Hippocampal formation (tissue), 2 donors: ENCODE data around the gene PERM1.
"Not testable (repeated sequence)": the region's sequence is repeated elsewhere in the genome, so short reads cannot be mapped to it uniquely, and the experiment has no call there.

Experiments
- DNase-seq, 2 donors: peaks; one replicate each; lab custom pipeline; 2025; lab: John Stamatoyannopoulos, UW

Gene PERM1

DNA sequence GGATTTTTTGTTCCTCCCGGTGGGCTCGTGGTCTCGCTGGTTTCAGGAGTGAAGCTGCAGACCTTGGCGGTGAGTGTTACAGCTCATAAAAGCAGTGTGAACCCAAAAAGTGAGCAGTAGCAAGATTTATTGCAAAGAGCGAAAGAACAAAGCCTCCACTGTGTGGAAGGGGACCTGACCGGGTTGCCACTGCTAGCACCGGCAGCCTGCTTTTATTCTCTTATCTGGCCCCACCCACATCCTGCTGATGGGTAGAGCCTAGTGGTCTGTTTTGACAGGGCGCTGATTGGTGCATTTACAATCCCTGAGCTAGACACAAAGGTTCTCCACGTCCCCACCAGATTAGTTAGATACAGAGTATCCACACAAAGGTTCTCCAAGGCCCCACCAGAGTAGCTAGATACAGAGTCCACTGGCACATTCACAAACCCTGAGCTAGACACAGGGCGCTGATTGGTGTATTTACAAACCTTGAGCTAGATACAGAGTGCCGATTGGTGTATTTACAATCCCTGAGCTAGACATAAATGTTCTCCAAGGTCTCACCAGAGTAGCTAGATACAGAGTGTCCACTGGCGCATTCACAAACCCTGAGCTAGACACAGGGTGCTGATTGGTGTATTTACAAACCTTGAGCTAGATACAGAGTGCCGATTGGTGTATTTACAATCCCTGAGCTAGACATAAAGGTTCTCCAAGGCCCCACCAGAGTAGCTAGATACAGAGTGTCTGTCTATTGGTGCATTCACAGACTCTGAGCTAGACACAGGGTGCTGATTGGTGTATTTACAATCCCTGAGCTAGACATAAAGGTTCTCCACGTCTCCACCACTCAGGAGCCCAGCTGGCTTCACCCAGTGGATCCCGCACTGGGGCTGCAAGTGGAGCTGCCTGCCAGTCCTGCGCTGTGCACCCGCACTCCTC is 35.8 kb upstream of the PERM1 start:
- DNase-seq, result not testable (repeated sequence)

DNA sequence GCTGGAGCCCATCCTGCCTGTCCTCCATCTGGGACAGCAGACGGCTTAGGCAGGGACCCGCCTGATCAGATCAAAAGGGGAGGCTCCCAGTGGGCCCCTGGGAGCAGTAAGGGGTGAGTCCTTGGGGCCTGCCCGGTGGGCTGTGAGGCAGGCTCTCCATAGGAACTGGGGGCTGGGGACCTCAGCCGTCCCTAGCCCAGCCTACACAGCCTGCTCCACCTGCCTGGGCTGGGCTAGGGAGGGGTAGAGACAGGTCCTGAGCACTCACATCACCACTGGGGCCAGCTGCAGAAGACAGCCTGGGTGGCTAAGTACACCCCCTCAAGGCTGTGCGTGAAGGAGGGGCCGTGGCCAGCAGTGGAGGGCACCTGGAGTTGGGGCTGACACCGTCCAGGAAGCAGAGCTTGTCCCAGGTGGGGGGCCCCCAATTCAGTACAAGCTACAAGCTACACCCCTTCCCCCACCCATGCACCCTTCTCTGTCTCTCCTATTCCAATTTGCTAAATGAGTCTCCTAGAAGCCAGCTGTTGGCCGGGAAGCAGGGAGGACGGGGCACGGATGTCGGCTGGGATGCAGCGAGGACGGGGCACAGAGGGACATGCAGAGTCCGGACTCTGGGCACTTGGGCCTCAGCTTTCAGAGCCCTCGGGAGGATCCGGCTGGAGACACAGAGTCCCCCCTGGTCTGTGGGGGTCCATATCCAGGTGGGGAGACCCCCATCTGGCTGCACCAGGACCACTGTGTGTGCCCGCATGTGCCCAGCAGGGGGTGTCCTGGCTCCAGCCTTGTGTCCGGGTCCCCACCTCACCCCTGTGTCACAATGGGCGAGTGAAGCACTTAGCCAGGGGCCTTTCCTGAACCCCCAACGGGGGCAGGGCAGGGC is 33.1 kb upstream of the PERM1 start:
- no peak for DNase-seq

DNA sequence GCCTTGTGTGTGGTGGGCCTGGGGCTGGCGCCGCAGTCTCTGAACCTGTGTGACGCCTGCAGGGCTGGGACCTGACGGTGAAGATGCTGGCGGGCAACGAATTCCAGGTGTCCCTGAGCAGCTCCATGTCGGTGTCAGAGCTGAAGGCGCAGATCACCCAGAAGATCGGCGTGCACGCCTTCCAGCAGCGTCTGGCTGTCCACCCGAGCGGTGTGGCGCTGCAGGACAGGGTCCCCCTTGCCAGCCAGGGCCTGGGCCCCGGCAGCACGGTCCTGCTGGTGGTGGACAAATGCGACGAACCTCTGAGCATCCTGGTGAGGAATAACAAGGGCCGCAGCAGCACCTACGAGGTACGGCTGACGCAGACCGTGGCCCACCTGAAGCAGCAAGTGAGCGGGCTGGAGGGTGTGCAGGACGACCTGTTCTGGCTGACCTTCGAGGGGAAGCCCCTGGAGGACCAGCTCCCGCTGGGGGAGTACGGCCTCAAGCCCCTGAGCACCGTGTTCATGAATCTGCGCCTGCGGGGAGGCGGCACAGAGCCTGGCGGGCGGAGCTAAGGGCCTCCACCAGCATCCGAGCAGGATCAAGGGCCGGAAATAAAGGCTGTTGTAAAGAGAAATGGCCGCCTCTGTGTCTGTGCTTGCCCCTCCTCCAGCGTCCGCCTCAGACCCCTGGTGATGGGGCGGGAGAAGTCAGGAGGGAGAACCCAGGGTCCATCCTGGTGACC is 32.2 kb upstream of the PERM1 start:
- DNase-seq, result no peak

DNA sequence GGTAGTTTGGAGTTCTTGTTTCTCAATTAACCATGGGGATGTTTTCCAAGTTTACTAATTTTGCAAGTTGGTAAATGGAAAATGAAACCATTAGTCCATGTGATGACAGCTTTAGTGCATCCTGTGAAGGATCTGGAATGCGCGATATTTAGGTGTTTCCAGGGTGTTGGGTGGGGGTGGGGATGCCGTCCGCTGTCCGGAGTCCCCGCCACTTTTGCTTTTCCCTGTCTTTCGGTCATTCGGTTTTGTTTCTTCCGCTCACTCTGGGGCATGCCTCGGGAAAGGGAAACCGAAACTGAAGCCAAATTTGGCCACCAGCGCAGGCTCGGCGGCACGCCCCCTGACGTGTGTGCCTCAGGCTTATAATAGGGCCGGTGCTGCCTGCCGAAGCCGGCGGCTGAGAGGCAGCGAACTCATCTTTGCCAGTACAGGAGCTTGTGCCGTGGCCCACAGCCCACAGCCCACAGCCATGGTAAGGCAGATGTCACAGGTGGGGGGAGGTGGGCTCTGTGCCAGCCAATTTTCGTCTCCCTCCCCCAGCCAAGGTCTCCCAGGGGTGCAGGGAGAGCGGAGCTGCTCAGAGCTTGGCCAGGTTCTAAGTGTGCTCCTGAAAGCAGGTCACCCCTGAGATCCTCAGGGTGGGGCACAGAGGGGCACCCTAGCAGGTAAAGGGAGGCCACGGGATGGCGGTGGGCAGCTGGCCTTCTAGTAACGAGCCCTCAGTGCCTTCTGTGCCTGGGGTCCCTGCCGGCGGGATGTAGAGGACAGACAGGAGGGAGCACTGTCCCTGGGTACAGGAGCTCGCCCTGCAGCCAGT is 31.4 kb upstream of the PERM1 start, which contains the start of gene ISG15:
ISG15 (plus strand) TSS at position 393 of the 817 bp plus-strand sequence; CDS start at position 470, 77 bp downstream.
- DNase-seq, result peak; percentile 44 to 70

DNA sequence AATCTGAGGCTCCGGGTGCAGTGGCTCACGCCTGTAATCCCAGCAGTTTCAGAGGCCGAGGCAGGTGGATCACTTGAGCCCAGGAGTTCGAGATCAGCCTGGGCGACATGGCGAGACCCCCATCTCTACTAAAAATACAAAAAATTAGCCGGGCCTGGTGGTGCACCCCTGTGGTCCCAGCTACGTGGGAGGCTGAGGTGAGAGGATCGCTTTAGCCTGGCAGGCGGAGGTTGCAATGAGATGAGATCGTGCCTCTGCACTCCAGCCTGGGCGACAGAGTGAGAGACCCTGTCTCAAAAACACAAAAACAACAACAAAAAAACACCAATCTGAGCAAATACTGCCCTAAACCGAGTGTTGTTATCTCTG is 30.8 kb upstream of the PERM1 start:
- not testable (repeated sequence) for DNase-seq

DNA sequence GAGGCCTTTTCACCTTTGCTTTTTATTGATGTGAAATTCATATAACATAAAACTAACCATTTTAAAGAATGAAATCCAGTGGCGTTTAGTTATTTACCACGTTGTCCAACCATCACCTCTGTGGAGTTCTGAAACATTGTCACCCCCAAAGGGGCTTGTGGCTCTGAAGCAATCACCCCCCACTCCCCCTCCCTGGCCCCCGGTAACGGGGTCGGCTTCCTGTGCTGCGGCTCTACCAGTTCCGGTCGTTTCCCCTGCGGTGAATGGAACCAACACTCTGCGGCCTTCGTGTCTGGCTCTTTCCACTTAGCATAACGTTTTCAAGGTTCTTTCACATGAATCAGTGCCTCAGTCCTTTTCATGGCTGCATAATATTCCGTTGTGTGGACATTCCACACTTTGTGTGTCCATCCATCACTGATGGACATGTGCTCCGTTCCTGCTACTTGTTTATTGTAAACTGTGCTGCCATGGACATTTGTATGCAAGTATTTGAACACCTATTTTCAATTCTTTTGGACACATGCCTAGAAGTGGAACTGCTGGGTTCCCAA is 29.6 kb upstream of the PERM1 start:
- DNase-seq, result no peak

DNA sequence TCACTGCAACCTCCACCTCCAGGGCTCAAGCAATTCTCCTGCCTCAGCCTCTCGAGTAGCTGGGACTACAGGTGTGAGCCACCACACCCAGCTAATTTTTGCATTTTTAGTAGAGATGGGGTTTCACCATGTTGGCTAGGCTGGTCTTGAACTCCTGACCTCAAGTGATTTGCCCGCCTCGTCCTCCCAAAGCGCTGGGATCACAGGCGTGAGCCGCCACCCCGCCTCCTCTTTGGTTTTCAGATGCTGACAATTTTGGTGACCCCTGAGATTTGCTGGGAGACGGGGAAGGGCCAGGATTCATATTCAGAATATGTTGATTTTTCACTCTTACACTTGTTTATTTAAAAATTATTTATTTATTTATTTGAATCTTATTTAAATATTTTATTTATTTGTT is 28.2 kb upstream of the PERM1 start:
- not testable (repeated sequence) for DNase-seq

DNA sequence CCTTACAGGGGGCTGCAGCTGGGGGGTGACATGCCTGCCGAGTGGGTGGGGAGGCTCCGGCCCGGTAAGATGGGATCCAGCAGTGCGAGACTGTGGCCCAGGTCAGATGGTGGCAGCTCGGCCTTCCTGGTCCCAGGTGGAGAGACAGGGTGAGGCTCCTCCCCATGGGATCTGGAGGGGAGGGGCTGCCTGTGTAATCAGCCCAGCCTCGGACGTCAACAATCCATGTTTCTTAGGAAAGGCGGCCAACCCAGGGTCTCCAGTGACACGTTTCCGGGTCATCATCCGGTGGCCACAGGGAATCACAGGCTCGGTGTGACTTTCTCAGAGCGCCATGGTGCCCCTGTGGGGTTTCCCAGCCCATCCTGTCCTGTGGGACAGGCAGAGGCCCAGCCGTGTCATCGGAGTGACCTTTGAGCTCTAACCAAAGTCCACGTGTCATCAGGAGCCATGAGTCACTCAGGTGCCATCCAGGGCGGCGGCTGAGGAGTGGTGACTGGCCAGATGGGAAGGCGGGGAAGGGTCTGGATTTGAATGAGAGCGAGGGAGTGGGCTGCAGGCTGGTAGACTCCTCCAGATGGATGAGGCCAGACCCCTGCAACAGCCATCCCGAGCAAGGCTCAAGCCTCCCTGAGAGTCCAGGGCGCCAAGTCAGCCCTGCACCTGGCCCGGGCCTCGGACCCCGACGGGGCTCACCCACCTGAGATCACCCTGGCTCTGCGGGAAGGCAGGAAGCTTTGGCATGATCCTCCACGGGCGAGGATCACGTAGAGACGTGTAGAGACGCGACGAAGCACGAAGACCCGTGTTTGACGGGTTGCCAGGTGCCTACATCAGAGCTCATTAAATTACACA is 24.6 kb upstream of the PERM1 start:
- DNase-seq, result no peak

DNA sequence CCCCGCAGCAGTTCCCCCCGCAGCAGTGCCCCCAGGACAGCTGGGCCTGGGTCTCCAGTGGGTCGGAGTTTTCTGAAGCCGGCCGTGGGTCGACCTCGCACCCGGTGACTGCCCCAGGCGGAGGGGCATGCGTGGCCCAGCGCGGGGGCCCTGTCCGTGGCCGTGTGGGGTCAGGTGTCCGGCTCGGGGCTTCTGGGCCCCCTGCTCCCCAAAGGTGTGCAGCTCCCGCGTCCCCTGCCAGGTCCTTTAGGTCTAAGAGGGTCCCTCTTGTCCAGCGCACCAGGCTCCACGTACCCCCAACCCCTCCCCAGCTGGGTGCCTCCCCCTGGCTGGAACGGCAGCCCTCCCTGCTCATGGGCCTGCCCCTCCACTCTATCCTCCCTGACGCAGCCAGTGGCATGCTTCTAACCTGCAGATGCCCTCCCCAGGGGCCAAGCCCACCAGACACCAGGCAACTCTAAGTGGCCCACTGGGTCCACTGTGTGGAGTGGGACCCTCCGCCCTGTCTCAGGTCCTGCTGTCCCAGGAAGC is 23.9 kb upstream of the PERM1 start:
- DNase-seq, result no peak

DNA sequence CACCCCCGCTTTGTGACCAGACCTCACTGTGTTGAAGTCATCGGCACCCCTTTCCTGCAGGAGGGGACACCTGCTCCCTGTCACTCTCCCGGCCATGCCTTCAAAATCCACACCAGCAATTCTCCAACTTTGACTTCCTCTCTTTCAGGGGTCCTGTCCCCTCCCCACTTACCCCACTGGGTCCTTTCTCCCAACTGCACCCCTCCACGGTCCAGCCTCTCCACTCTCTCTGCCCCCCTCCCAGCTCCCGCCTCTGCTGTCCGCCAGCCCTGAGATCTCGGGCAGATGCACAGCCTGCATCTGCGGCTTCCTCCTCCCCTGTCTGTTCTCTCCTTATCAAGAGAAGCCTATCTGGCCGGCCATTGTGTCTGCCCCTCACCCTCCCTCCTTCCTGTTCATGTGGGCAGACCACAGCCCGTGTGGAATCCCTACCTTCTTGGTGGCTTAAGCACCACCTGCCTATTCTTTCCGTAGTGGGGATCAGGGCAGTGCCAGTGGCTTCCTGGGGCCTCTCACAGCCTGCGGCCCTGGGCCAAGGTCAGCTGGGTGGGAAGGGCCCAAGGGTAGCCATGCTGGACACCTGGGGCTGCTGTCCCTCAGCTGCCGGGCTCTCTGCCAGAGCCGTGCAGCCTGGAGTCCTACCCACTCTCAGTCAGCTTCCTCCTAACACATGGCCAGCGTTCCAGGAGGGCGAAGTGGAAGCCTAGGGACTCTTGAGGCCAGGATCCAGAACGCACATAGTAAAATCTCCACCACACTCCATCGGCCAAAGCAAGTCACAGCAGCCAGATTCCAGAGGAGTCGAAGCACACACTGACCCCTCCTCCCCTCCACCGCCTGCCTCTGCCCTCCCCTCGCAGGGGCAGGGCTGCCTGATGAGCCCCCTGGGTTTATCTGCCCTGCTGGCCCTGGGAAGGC is 23.1 kb upstream of the PERM1 start:
- no peak for DNase-seq

DNA sequence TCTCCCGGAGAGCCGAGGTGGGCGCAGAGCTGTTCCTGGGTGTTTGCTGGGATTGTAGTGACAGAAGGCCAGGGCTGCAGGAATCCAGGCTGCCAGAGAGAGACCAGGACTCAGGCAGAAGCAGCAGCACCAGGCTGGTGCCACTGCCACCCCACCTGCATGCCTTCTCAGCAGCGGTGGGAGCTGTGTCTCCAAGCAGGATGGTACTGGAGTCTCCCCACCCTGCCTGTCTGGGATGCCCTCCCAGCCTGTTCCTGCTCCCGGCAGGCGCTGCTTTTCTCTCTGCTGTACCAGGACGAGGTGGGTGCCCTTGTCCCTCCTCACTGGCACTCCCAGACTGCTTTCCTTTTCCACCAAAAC is 22.5 kb upstream of the PERM1 start:
- DNase-seq, result no peak

DNA sequence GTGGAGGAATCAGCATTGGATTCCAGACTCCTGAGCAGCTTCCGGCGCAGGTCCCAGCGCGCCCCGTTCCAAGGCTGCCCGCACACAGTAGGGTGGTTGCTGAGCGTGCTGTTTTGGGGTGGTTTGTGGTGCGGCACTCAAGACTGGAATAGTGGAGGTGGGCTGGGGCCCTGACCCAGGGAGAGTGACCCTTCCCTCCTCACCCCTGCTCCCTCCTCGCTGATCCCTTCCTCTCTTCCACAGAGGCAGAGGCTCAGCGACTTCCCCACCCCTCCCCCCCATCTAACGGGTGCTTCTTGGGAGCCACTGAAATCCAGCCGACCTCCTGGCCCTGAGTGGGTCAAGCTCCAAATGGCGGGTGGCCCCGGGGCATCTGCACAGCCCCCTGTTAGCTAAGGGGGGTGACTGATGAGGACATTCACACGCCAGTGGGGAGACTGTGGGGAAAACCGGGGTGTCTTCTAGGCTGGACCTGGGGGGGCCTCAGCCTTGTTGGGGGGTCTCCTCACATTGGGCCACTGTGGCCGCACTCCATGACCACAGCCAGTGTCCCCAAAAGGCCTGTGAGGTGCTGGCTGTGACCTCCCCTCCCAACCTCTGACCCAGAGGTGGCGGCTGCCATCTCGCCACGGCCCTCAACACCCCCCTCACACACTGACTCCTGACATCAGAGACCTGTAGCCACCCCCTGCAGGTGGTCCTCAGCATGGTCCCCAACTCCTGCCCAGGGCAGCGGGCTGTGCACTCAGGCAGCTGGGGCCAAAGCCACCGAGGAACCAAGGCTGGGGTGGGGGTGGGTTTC is 21.9 kb upstream of the PERM1 start:
- no peak for DNase-seq

DNA sequence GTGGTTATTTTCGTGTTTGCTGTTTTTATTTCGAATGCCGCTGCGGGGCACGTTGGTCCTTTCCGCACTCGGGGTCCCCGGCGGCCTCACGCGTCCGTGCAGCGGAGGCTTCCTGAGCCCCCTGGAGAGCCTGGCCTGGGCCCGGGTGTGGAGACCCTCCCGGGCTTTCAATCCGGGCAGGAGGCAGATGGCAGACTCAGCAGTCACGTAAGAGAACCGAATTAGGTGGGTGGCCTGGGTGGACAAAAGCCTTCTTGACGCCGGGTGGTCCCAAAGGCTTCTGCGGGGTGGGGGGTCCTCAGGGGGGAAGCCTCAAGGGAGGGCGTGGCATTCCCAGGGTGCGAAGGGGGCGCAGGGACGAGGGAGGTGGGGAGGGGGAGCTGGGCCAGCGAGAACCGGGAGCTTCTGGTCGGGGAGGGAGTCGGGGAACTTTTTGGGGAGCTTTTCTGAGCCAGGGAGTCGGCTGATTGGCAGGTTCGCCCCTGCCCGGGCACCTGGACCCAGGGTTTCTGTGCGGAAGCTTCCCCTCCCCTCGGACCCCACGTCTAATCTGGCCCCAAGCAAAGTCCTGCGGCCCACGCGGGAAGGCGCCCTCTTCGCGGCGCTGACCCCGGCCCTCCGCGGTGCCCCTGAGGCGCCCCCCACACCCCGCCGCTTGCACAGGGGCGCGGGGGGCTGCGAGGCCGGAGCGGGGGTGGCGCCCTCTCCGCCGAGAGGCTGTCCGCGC is 19.3 kb upstream of the PERM1 start:
- no peak for DNase-seq

DNA sequence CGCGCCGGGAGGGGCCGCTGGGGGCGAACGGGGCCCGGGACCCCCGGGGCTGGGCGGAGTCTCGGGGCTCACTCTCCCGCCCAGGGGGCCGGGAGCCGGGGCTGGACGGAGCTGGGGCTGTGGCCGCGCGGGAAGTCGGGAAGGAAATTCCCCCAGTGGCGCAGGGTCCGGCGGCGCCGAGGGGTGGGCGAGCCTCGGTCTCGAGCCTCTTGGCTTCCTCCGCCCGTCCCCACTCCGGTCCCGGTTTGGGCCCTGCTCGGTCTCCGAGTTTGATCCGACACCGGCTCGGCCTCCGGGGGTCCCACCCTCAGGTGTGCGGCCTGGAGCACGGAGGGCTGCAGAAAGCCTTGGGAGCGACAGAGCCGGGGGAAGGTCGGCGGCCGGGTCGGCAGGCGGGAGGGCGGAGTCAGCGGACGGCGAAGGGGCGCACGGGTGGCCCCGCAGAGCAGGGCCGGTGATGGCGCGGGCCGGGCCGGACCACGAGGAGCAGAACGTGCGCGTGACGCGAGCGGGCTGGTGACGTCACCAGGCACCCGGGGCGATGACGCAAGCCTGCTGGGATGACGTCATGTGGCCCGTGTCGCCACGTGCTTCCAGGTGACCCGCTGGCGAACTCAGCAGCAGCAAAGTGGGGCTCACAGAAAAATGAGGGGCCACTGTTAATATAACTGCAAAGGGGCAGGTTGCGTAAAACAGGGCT is 18.6 kb upstream of the PERM1 start:
- peak in 1 of 2 donors; percentile 54 for DNase-seq

DNA sequence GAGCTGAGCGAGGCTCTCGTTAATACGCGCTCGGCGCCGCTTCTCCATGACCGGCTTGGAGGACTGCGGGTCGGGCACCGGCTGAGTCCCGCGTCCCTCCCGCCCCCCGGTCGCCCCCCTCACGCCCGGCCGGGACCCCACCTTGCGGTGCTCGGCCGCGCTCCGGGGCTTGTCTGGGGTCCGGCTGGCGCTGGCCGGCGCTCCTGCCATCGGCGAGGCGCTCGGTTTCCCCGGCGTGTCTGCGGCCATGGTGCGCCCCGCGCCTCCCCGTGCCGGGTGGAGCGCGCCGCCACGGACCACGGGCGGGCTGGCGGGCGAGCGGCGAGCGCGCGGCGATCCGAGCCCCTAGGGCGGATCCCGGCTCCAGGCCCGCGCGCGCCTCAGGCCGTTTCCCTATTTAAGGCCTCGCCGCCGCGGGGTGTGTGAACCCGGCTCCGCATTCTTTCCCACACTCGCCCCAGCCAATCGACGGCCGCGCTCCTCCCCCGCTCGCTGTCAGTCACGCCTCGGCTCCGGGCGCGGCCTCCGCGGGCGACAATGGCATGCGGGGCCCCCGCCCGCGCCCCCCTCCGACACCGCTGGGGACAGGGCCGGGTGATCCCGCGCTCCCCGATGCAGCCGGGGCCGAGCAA is 17.9 kb upstream of the PERM1 start, which contains the start of gene HES4:
HES4 (minus strand) TSS at position 373 of the 632 bp plus-strand sequence; CDS start at position 249, 124 bp downstream.
- peak in 1 of 2 donors; percentile 56 for DNase-seq
